ENCODE measurements around the gene PLN. TPM values are rescaled to one million over a fixed set of nuclear protein-coding genes. Genes with fewer than 3 reads are reported as not detected.

PLN gene
- total and polyA plus RNA-seq, 2 experiments from 2014 or later: 0.40 to 0.80 TPM

- Histone ChIP-seq H3K4me2 (no peak overlapping the region), H3K27me3 (no peaks in the 10 kb centered on the region), H3K27ac (no peak overlapping the region), H3K4me1 (ENCODE audit: insufficient read depth) (no peaks in the 10 kb centered on the region), H4K20me1 (ENCODE audit: insufficient read depth, poor library complexity, severe bottlenecking) (no peaks in the 10 kb centered on the region), H3K4me3 (no peak overlapping the region), H3K79me2 (peaks cover 46% of the 10 kb centered on the region), H3K9me2 (replicated peaks; ENCODE audit: insufficient read depth) (no peaks in the 10 kb centered on the region), H3K9me3 (ENCODE audit: low read depth) (no peaks in the 10 kb centered on the region), H2AFZ (no peak overlapping the region), H3K36me3 (replicated peaks; ENCODE audit: insufficient read depth, low read depth) (no peaks in the 10 kb centered on the region)
- WGBS (ENCODE audit: low lambda C conversion rate, missing lambda C conversion rate): 74% methylated on average over 3 of the region's 3 CpGs
- no peak for DNase-seq (ENCODE audit: low spot score)
- TF ChIP-seq CTCF (IDR thresholded peaks at IDR 0.05; ENCODE audit: poor library complexity): no peak
- no peak for TF ChIP-seq EZH2 (IDR thresholded peaks at IDR 0.05; ENCODE audit: borderline replicate concordance)
- no peak for TF ChIP-seq EZH2phosphoT487 (IDR thresholded peaks at IDR 0.05; ENCODE audit: low read depth, severe bottlenecking, unreplicated experiment)
Observed at GRCh38 chr6:118606268-118606667, 58.2 kb downstream of the PLN start.

- Histone ChIP-seq H3K4me2 (no peak overlapping the region), H3K36me3 (replicated peaks; ENCODE audit: insufficient read depth, low read depth) (no peaks in the 10 kb centered on the region), H3K9me3 (ENCODE audit: low read depth) (no peaks in the 10 kb centered on the region), H4K20me1 (ENCODE audit: insufficient read depth, poor library complexity, severe bottlenecking) (no peaks in the 10 kb centered on the region), H3K4me3 (no peak overlapping the region), H3K79me2 (peaks cover 52% of the 10 kb centered on the region), H3K27me3 (no peaks in the 10 kb centered on the region), H3K27ac (no peak overlapping the region), H2AFZ (no peak overlapping the region), H3K9me2 (replicated peaks; ENCODE audit: insufficient read depth) (no peaks in the 10 kb centered on the region), H3K4me1 (ENCODE audit: insufficient read depth) (no peaks in the 10 kb centered on the region)
- no peak for TF ChIP-seq EZH2phosphoT487 (IDR thresholded peaks at IDR 0.05; ENCODE audit: low read depth, severe bottlenecking, unreplicated experiment)
- no peak for TF ChIP-seq CTCF (IDR thresholded peaks at IDR 0.05; ENCODE audit: poor library complexity)
- no peak for TF ChIP-seq EZH2 (IDR thresholded peaks at IDR 0.05; ENCODE audit: borderline replicate concordance)
- DNase-seq (ENCODE audit: low spot score): no peak
- WGBS (ENCODE audit: low lambda C conversion rate, missing lambda C conversion rate): 88% methylated on average over 5 of the region's 5 CpGs
Observed at GRCh38 chr6:118606858-118607257, 58.8 kb downstream of the PLN start.

Other genes starting within 250 kb of the PLN start
- 38.5 and 40.2 TPM in 2 replicates for gene CEP85L, start 103.3 kb downstream of the PLN start, total RNA-seq
- gene CEP85L, start 103.3 kb downstream of the PLN start, polyA plus RNA-seq: 17.8 and 26.3 TPM in 2 replicates

Measured in hepatocyte (in vitro differentiated cells).